NK-92 (cell line): ENCODE measurements around the gene RNPS1.
A peak's percentile ranks its signal among the peaks of the same experiment; 100 is the strongest.

Source experiments
- DNase-seq: peaks from one replicate; lab custom pipeline; 2025; ENCODE audit not compliant: unreplicated experiment; lab: John Stamatoyannopoulos, UW

RNPS1 gene

GRCh38 chr16:2267913-2268666 lies at the start of gene RNPS1:
TSS of gene RNPS1 (minus strand) at chr16:2268126. CDS start at chr16:2264643, 3,483 bp downstream.
- peak; percentile 72 for DNase-seq

- DNase-seq = no peak
Observed at GRCh38 chr16:2317231-2318020, 49.5 kb upstream of the RNPS1 start.

GRCh38 chr16:2308089-2308962 lies 40.4 kb upstream of the RNPS1 start:
- DNase-seq = no peak

- DNase-seq = no peak
Observed at GRCh38 chr16:2299915-2300192, 31.9 kb upstream of the RNPS1 start.

GRCh38 chr16:2299121-2299914 lies 31.4 kb upstream of the RNPS1 start:
- no peak for DNase-seq

GRCh38 chr16:2298621-2299020 lies 30.7 kb upstream of the RNPS1 start:
- DNase-seq = no peak

GRCh38 chr16:2297506-2297860 lies 29.6 kb upstream of the RNPS1 start:
- no peak for DNase-seq

GRCh38 chr16:2296661-2297505 lies 29.0 kb upstream of the RNPS1 start:
- DNase-seq = no peak

GRCh38 chr16:2295056-2295798 lies 27.3 kb upstream of the RNPS1 start:
- DNase-seq = no peak

GRCh38 chr16:2292221-2292620 lies 24.3 kb upstream of the RNPS1 start:
- no peak for DNase-seq

GRCh38 chr16:2289282-2289681 lies 21.4 kb upstream of the RNPS1 start:
- DNase-seq = no peak

- no peak for DNase-seq
Observed at GRCh38 chr16:2288726-2289125, 20.8 kb upstream of the RNPS1 start.

- no peak for DNase-seq
Observed at GRCh38 chr16:2287916-2288547, 20.1 kb upstream of the RNPS1 start.

GRCh38 chr16:2286550-2286949 lies 18.6 kb upstream of the RNPS1 start:
- no peak for DNase-seq

GRCh38 chr16:2285731-2286191 lies 17.8 kb upstream of the RNPS1 start:
- DNase-seq = no peak

- DNase-seq = no peak
Observed at GRCh38 chr16:2284797-2285576, 17.1 kb upstream of the RNPS1 start.

GRCh38 chr16:2284001-2284770 lies 16.3 kb upstream of the RNPS1 start:
- no peak for DNase-seq
